Left ventricle myocardium superior (tissue), 1 donor: ENCODE measurements around the gene KRTAP4-3. TPM values are rescaled to one million over a fixed set of nuclear protein-coding genes. Genes with fewer than 3 reads are reported as not detected.
"Not testable (repeated sequence)": the region's sequence is repeated elsewhere in the genome, so short reads cannot be mapped to it uniquely, and the experiment has no call there.

Experiments
- ATAC-seq: fragments of 200-7000 bp; cut with Tn5 transposase; one replicate; pipeline ENCODE4 v1.9.1; 2020; ENCODE audit warnings: mild to moderate bottlenecking, moderate library complexity
- DNase-seq: peaks from one replicate; pipeline ENCODE4 v3.0.0-alpha.2; 2020
- intact Hi-C: fragments of 100-400 bp; cut with micrococcal nuclease; formaldehyde crosslinking; loops from one replicate; pipeline ENCODE4 v1.11.0; 2022
- total RNA-seq: library from RNA; stranded (reverse); fragmentation: NEBNext Ultra II Directional; extraction: Animal tissue kit (Norgen Biotek cat#: 25700); gene quantifications from one replicate; pipeline ENCODE4 v1.2.1, GENCODE V29; 2021
- donor health status: DM: no; HTN: yes; CAD: no; lungs with severe emphysema.

Gene KRTAP4-3
- total RNA-seq, 1 donor from 2014 or later: not detected

DNA sequence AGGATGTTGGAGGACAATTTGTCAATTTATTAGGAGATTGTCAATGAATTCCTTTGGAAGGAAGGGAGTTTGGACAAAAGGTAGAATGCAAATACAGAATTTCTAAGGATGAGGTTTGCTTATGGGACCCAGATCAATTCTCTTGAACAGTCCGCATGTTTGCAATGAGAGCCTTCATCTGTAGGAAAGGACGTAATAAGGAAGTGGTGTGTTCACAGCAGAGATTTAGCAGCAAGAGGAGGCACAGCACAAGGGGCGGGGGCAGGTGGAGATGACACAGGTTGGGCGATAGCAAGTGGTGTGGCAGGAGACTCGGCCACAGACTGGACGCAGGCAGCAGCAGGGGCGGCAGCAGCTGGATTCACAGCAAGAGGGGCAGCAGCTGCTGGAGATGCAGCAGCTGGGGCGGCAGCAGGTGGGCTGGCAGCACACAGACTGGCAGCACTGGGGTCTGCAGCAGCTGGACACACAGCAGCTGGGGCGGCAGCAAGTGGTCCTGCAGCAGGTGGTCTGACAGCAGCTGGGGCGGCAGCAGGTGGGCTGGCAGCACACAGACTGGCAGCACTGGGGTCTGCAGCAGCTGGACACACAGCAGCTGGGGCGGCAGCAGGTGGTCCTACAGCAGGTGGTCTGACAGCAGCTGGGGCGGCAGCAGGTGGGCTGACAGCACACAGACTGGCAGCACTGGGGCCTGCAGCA lies 44.6 kb downstream of the KRTAP4-3 start:
- not testable (repeated sequence) for DNase-seq

DNA sequence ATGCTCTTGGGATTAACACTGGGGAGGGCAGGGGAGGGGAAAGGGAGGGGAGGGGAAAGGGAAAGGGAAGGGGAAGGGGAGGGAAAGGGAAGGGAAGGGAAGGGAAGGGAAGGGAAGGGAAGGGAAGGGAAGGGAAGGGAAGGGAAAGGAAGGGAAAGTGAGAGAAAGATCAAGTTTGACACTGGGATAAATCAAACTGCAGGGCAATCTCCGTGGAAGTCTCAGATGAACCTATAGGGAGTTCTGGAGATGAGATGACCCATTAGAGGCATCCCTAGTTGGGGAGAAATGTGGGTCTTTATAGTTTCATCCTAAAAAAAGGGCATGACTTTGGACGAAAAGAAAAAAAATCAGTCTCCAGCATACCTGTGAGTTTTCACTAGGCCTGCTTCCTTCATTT lies 46.3 kb downstream of the KRTAP4-3 start:
- intact Hi-C loops: no loop called here
- ATAC-seq: no peak
- no peak for DNase-seq

More for the DNA sequence above, 44.6 kb downstream of the KRTAP4-3 start:
- intact Hi-C loops, ATAC-seq: not testable (repeated sequence)

DNA sequence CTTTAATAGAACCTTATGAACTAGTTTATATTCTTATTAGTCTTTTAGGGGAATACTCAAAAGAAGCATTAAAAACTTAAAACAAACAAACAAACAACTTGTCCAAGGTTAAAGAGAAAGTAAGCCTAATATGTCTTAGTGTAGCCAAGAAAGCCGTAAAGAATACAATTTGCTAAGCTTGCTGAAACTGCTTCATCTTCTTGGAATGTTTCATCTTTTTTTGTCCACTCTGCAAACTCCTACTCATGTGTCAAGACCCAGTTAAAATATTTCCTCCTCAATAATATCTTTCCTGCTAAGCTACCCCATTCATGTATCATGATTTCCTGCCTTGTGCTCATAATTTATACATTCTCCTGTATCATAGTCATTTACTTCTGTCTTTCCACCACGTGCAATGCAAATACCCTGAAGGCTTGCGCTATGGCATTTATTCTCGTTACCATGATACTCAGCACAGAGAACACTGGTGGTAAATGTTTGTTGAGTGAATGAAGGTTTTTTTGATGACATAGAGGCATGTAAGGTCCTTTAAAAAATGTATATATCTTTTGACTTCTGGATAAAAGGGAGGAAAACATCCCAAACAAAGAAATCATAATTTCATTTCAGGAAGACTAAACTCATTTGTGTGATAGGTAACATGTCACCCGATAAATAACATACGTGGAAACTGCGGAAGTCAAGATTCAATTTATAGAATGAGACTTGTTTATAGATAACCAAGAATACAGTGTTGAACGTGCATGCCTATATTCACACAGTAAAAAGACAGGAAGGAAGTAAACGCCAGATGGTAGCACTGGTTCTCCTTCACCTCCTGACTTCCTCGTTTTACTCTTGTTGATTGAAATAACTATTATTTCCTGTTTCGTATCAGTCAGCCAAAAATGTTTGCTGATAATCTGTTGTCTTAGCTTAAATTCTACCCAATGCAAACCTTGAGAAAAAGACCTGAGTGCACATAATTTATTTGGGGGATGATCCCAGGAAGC lies 48.0 kb downstream of the KRTAP4-3 start:
- DNase-seq, intact Hi-C loops, ATAC-seq: not testable (repeated sequence)

GRCh38 chr17:41118721-41119120 lies 49.3 kb downstream of the KRTAP4-3 start:
- intact Hi-C loops: no loop called here
- no peak for DNase-seq
- ATAC-seq: no peak

- ATAC-seq, intact Hi-C loops, DNase-seq: not testable (repeated sequence)
Observed at GRCh38 chr17:41117846-41118386, 50.1 kb downstream of the KRTAP4-3 start, which contains the start of gene KRTAP4-11. Gene KRTAP4-11 (minus strand): TSS chr17:41118373. CDS start chr17:41118315, 58 bp downstream.

Other genes with a start within 250 kb of the KRTAP4-3 start
- gene KRT23, start 230.6 kb downstream of the KRTAP4-3 start, total RNA-seq: not detected
- gene KRT39, start 201.3 kb downstream of the KRTAP4-3 start, total RNA-seq: not detected
- gene KRT40, start 183.9 kb downstream of the KRTAP4-3 start, total RNA-seq: not detected
- gene KRTAP3-3, start 174.1 kb downstream of the KRTAP4-3 start, total RNA-seq: not detected
- not detected for gene KRTAP3-2, start 168.3 kb downstream of the KRTAP4-3 start, total RNA-seq
- not detected for gene KRTAP3-1, start 159.1 kb downstream of the KRTAP4-3 start, total RNA-seq
- gene KRTAP1-5, start 141.0 kb downstream of the KRTAP4-3 start, total RNA-seq: not detected
- gene KRTAP1-4, start 138.0 kb downstream of the KRTAP4-3 start, total RNA-seq: not detected
- not detected for gene KRTAP1-3, start 133.3 kb downstream of the KRTAP4-3 start, total RNA-seq
- not detected for gene KRTAP1-1, start 126.8 kb downstream of the KRTAP4-3 start, total RNA-seq
- gene KRTAP2-1, start 120.9 kb downstream of the KRTAP4-3 start, total RNA-seq: not detected
- gene KRTAP2-2, start 113.0 kb downstream of the KRTAP4-3 start, total RNA-seq: not detected
- gene KRTAP2-3, start 108.1 kb downstream of the KRTAP4-3 start, total RNA-seq: not detected
- not detected for gene KRTAP2-4, start 102.3 kb downstream of the KRTAP4-3 start, total RNA-seq
- gene KRTAP4-7, start 84.1 kb downstream of the KRTAP4-3 start, total RNA-seq: not detected
- gene KRTAP4-8, start 70.1 kb downstream of the KRTAP4-3 start, total RNA-seq: not detected
- not detected for gene KRTAP4-16, start 66.0 kb downstream of the KRTAP4-3 start, total RNA-seq
- not detected for gene KRTAP4-9, start 62.8 kb downstream of the KRTAP4-3 start, total RNA-seq
- not detected for gene KRTAP4-11, start 49.8 kb downstream of the KRTAP4-3 start, total RNA-seq
- gene KRTAP4-12, start 44.0 kb downstream of the KRTAP4-3 start, total RNA-seq: not detected
- not detected for gene KRTAP4-6, start 27.7 kb downstream of the KRTAP4-3 start, total RNA-seq
- gene KRTAP4-5, start 18.4 kb downstream of the KRTAP4-3 start, total RNA-seq: not detected
- not detected for gene KRTAP4-4, start 7.5 kb downstream of the KRTAP4-3 start, total RNA-seq
- not detected for gene KRTAP4-2, start 10.0 kb upstream of the KRTAP4-3 start, total RNA-seq
- not detected for gene KRTAP4-1, start 16.7 kb upstream of the KRTAP4-3 start, total RNA-seq
- not detected for gene KRTAP9-1, start 21.7 kb upstream of the KRTAP4-3 start, total RNA-seq
- gene KRTAP9-2, start 58.4 kb upstream of the KRTAP4-3 start, total RNA-seq: not detected
- gene KRTAP9-3, start 64.2 kb upstream of the KRTAP4-3 start, total RNA-seq: not detected
- not detected for gene KRTAP9-8, start 69.8 kb upstream of the KRTAP4-3 start, total RNA-seq
- not detected for gene KRTAP9-4, start 81.5 kb upstream of the KRTAP4-3 start, total RNA-seq
- gene KRTAP9-9, start 87.2 kb upstream of the KRTAP4-3 start, total RNA-seq: not detected
- gene KRTAP9-6, start 97.2 kb upstream of the KRTAP4-3 start, total RNA-seq: not detected
- gene KRTAP9-7, start 107.5 kb upstream of the KRTAP4-3 start, total RNA-seq: not detected
- gene KRTAP29-1, start 134.6 kb upstream of the KRTAP4-3 start, total RNA-seq: not detected
- not detected for gene KRTAP16-1, start 141.1 kb upstream of the KRTAP4-3 start, total RNA-seq
- gene KRTAP17-1, start 147.5 kb upstream of the KRTAP4-3 start, total RNA-seq: not detected
- gene KRT33A, start 182.6 kb upstream of the KRTAP4-3 start, total RNA-seq: not detected
- gene KRT33B, start 201.6 kb upstream of the KRTAP4-3 start, total RNA-seq: not detected
- gene KRT34, start 214.1 kb upstream of the KRTAP4-3 start, total RNA-seq: not detected
- not detected for gene KRT31, start 229.4 kb upstream of the KRTAP4-3 start, total RNA-seq